GM10266 (cell line): ENCODE data around the gene DOCK10.
"Not testable (repeated sequence)": the region's sequence is repeated elsewhere in the genome, so short reads cannot be mapped to it uniquely, and the experiment has no call there.

ENCODE experiments used
- DNase-seq: peaks from one replicate; pipeline ENCODE4 v3.0.0; 2012; ENCODE audit errors: extremely low spot score
- TF ChIP-seq, protein P1 (sequence below): IDR thresholded peaks from 2 replicates; pipeline ENCODE4 v1.5.1; 2012; ENCODE audit warnings: mild to moderate bottlenecking, low read depth; ENCODE audit not compliant: control insufficient read depth, insufficient read depth; ENCODE audit errors: missing control alignments

DOCK10 gene

DNA sequence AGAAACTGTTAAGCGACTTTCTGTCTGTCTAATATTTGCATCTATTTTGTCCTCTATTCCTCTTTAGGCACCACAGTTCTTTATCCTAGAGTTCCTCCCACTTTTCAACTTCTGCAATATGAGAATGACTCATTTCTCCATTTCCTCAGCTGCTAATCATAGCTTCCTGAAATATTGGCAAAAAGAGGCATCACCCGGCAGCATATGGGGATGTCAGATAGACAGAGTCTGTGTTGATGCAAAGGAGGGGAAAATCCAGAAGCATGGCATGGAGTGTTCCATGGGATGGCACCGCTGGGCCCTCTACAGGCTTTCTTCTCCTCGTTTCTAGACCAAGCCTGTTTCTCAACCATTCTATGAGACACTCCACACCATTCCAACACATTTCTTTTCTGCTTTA, 93.4 kb downstream of the DOCK10 start:
- TF ChIP-seq, protein P1, sequence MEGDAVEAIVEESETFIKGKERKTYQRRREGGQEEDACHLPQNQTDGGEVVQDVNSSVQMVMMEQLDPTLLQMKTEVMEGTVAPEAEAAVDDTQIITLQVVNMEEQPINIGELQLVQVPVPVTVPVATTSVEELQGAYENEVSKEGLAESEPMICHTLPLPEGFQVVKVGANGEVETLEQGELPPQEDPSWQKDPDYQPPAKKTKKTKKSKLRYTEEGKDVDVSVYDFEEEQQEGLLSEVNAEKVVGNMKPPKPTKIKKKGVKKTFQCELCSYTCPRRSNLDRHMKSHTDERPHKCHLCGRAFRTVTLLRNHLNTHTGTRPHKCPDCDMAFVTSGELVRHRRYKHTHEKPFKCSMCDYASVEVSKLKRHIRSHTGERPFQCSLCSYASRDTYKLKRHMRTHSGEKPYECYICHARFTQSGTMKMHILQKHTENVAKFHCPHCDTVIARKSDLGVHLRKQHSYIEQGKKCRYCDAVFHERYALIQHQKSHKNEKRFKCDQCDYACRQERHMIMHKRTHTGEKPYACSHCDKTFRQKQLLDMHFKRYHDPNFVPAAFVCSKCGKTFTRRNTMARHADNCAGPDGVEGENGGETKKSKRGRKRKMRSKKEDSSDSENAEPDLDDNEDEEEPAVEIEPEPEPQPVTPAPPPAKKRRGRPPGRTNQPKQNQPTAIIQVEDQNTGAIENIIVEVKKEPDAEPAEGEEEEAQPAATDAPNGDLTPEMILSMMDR = no peak
- DNase-seq = no peak

DNA sequence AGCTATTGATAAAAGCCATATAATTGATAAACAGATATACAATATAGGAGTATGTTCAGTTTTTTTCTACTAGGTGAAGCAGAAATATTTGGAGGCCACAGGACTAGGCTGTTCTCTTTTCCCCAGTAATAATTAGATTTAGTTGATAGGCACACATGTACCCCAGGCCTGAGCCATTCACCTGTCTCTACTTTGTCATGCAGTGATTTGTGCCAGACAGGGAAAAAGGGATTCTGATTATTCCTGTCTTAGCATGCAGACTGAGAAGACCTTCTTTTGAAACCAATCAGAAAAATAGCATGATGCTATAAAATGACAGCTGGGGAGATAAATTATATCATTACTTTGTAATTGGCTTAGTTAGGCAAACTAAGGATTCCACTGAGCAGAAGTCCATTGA, 94.3 kb downstream of the DOCK10 start:
- TF ChIP-seq, protein P1 = no peak

GRCh38 chr2:224947566-224947965, 94.7 kb downstream of the DOCK10 start:
- no peak for DNase-seq
- TF ChIP-seq, protein P1 = no peak

More for the DNA sequence above, 94.3 kb downstream of the DOCK10 start:
- no peak for DNase-seq

GRCh38 chr2:224946895-224947294, 95.4 kb downstream of the DOCK10 start:
- TF ChIP-seq, protein P1 = no peak
- DNase-seq = peak; percentile 23

DNA sequence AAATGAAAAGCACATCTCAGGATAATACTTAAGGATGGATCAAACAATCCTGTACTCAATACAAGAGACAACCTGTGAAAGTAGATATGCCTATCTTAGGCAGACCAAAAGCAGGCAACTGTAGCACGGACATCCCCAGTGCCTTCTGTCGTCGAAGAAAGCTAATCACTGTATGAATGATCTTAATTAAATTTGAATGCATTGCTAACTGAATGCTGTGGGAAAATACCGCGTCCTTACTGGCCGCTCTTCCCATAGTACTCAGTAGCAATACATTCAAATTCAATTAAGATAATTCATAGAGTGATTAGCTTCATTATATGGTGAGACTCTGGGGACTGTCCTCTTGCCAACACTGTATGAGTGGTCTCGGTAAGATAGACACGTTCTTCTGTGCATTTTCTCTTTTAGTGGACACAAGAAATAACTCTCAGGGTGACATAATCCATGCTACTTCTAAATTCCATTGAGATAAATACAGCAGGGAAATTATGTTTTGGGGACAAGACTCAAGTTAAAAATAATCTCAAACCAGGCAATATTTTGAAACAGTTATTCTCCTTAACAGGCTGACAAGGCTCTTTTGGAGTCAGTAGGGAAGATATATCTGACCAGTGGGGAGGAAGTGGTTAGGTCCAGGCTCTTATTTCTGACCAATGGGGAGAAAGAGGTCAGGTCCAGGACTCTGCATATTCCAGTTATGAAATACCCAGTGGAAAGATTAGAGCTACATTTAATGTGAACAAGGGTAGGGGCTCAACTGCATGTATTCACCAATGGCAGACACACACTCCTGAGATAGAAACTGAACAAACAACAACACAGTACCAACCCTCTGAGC, 97.3 kb downstream of the DOCK10 start:
- TF ChIP-seq, protein P1 = no peak
- DNase-seq = no peak

DNA sequence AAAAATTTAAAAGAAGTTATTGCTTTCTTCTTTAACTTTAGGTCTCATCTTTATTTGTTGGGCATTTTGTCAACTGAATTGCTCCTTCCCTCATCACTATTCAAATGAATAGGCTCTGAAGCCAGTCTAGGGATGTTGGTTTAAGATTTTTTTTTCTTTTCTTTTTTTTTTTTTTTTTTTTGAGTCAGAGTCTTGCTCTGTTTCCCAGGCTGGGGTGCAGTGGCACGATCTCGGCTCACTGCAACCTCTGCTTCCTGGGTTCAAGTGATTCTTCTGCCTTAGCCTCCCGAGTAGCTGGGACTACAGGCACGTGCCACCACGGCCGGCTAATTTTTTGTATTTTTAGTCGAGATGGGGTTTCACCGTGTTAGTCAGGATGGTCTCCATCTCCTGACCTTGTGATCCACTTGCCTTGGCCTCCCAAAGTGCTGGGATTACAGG, 98.6 kb downstream of the DOCK10 start:
- DNase-seq = not testable (repeated sequence)

DNA sequence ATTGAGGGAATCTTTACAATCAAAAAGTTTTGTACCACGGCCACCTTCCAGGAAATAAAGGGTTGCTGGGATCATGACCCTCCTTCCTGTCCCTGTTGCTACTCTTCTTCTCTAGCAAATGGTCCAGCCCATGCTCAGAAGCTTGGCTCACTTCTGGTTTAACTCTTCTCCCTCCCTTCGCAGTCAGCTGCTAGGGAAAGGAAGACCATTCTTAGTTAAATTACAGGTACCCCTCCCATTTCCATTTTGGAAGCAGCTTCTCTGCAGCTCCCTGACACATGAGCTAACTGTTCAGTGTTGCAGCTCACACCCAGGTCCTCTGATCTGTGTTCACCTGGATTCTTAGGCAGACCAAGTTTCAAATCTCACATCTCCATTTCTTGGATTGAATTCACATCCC, 100.3 kb downstream of the DOCK10 start:
- TF ChIP-seq, protein P1 = no peak
- no peak for DNase-seq
